C4-2B (cell line): ENCODE measurements around the gene COA1.

ENCODE experiments used
- H3K27ac ChIP-seq: fragments of 450-650 bp; 2 replicates; pipeline ENCODE4 v1.5.1; 2017
- ZFX ChIP-seq: fragments of 450-650 bp; IDR thresholded peaks from 2 replicates; pipeline ENCODE4 v1.6.1; 2017
- TF ChIP-seq, protein P1 (sequence below): fragments of 450-650 bp; conservative IDR thresholded peaks from 2 replicates; pipeline ENCODE4 v1.5.1; 2017; ENCODE audit warnings: mild to moderate bottlenecking

COA1 gene

DNA sequence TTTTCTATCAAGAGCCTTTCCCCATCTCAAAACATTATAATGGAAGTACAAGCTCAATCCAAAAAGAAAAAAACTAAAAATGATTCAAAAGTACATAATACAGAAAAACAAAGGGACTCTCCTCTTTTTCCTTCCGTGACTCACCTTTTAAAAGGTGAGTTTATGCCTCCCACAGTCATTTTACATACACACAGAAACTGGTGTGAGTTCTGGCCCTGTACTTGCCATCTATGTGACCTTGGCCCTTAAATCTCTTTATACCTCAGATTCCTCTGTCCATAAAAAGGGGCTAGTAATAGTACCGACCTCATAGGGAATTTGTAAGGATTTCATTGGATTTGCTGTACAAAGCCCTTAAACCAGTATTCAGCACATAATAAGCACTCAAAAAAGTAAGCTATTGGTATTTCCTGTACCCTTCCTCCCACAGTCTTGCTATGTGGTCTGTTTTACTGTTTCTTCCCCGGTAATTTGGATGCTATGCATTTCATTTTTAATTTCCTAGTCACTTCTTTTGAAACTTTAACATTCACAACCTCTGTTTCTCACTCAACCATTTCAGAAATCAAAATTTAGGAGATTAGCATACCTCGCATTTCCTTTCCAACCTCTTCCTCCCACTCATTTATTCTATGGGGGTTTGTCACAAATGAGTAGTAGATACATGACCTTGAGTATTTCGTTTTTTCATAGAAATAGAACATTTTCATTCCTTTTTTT is 107.4 kb downstream of the COA1 start:
- TF ChIP-seq, protein P1, sequence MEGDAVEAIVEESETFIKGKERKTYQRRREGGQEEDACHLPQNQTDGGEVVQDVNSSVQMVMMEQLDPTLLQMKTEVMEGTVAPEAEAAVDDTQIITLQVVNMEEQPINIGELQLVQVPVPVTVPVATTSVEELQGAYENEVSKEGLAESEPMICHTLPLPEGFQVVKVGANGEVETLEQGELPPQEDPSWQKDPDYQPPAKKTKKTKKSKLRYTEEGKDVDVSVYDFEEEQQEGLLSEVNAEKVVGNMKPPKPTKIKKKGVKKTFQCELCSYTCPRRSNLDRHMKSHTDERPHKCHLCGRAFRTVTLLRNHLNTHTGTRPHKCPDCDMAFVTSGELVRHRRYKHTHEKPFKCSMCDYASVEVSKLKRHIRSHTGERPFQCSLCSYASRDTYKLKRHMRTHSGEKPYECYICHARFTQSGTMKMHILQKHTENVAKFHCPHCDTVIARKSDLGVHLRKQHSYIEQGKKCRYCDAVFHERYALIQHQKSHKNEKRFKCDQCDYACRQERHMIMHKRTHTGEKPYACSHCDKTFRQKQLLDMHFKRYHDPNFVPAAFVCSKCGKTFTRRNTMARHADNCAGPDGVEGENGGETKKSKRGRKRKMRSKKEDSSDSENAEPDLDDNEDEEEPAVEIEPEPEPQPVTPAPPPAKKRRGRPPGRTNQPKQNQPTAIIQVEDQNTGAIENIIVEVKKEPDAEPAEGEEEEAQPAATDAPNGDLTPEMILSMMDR = no peak
- TF ChIP-seq ZFX = no peak
- no peak overlapping the region for H3K27ac ChIP-seq

- TF ChIP-seq, protein P1 = no peak
- no peak for TF ChIP-seq ZFX
- no peak overlapping the region for H3K27ac ChIP-seq
Measured at GRCh38 chr7:43619213-43620012, 109.9 kb downstream of the COA1 start.

DNA sequence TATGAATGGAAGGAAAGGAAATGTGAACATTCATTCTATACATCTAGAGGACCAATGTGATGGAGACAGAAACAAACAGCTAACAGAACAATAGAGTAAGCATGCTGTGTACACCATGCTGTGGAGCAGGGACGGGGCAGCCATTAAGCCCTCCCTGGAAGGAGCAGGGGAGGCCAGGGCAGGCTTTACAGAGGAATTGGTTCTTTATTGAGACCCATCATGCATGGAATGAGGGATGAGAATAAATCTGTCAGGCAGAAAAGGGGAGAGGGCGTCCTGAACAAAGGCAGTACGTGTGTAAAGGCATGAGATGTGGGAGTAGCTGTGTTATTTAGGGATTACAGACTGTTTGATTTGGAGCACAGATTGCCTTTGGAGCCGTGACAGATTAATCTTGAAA is 111.2 kb downstream of the COA1 start:
- no peak overlapping the region for H3K27ac ChIP-seq
- TF ChIP-seq ZFX = no peak

DNA sequence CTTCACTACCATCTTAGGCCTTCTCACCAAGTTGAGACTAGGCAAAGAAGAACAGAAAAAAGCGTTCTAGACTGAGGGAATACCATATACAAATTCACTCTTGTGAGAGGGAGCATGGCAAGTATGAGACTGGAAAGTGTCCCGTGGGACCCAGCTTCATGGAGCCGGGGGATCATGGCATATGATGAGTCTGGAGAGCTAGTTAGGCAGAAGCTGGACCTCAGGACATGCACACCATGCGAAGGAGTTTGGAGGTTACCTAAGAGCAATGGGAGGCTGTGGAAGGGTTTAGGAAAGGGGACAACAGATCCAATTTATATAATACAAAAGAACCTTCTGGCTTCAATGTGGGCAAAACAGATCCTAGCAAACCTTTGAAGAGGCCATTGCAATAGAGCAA is 112.3 kb downstream of the COA1 start:
- no peak overlapping the region for H3K27ac ChIP-seq
- no peak for TF ChIP-seq ZFX
- TF ChIP-seq, protein P1 = no peak

- TF ChIP-seq, protein P1 = no peak
- no peak for TF ChIP-seq ZFX
- no peak overlapping the region for H3K27ac ChIP-seq
Measured at GRCh38 chr7:43615558-43616145, 113.7 kb downstream of the COA1 start.

DNA sequence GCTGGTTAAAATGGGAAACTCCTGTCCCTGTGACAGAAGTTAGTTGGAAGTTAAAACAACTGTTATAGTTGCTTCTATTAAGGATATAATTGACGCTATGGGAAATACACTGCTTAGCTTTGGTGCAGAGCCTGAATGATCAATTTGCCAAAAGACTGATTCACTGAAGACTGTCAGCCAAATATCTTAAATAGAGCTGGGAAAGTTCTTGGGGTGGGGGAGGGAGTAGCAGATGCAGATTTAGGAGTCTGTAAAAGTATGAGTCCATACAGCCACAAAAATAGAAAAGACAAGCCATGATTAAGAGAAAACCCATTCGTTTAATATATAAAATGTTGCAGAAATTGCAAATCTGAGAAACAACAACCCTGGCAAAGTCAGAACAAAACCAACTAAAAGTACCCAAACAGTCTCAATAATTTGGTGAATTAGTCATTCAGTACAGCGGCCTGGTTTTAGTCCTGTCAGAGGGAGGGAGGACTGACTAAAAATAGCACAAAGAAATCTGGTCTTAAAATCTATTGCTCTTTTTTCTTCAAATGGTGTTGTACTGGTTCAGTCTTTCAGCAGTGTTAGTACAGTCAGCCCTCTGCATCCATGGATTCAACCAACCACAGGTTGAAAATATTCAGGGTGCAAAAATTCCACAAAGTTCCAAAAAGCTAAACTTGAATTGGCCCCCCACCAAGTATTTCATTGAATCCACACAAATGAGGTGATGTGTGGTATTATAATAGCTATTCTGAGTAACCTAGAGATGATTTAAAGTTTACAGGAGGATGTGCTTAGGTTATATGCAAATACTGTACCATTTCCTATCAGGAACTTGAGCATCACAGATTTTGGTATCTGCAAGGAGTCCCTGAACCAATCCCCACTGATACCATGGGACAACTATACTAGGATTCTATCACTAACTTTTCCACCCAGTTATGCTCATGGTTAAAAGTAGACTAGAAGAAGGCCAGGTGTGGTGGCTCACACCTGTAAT is 116.4 kb downstream of the COA1 start:
- TF ChIP-seq ZFX = no peak
- TF ChIP-seq, protein P1 = no peak
- H3K27ac ChIP-seq = no peak overlapping the region

DNA sequence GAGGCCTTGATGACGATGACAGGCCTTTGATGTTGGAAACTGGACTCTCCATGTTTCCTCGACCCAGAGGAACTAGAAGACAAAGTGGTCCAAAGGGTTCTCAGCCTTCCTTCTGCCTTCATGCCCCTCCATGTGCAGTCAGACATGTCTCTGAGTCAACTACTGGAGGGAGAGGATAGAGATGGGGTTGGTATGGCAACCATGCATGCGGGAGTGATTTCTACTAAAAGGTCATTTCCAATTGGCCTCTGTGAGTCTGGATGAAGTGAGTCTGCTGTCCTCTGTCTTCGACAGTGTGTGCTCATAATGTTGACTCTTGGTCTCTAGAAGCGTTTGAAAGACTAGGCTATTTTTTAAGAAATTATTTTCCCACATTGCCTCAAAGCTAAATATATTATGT is 117.2 kb downstream of the COA1 start:
- TF ChIP-seq, protein P1 = no peak
- no peak for TF ChIP-seq ZFX
- H3K27ac ChIP-seq = no peak overlapping the region
